GM18508 (cell line): ENCODE data around the gene C10orf67.
"Not testable (repeated sequence)": the region's sequence is repeated elsewhere in the genome, so short reads cannot be mapped to it uniquely, and the experiment has no call there.

Source experiments
- ATAC-seq: cut with Tn5 transposase; IDR thresholded peaks from one replicate; pipeline ENCODE4 v1.9.1; 2021; ENCODE audit warnings: moderate number of reproducible peaks; ENCODE audit not compliant: insufficient read depth, unreplicated experiment

Gene C10orf67

GRCh38 chr10:23281044-23281433, 63.6 kb downstream of the C10orf67 start:
- ATAC-seq: no peak

DNA sequence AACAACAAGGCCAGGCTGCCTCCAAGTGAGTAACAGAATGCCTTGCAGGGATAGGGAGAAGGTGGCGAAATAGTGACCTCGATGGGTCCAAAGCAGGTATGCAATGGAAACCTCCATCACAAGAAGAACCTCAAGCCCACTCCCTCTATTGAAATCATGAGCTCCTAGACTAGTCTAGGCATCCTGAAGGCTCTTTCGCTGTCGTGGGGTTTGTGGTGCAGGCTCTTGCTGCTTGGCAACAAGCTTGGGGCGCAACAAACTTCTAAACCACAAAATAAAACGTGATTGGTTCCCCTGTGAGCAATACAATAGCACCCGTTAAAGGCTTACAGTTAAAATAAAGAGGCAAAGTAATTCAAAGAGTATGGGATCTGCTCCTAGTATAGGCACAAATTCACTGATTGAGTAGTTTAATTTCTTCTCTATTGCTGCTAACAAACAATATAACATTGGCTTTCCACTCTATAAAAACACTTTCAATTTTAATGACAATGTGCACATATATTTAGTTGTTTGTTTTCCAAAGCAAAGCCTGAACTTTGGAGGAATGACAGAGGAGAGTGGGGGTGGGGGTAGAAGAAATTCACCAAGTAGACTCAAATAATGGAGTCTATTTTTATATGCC, 64.1 kb downstream of the C10orf67 start:
- no peak for ATAC-seq

DNA sequence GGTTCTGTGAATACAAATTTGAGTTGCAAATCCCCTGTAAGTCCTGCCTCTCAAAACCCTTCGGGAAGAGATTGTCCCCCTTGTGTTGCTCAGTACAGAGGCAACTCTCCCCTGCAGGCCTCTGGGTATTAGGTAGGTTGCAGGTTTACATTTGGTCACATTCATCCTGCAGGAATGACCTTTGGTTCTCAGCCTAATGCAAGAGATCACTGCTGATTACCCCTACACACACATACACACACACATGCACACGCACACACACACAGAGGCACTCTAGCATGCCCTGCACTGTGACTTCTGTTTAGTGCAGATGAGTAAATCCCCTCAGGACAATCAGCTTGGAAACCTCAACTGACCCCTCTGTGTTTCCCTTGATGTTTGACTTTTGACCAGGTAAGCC, 69.2 kb downstream of the C10orf67 start:
- no peak for ATAC-seq

- ATAC-seq: not testable (repeated sequence)
These were observed 70.4 kb downstream of the C10orf67 start for GRCh38 chr10:23274179-23274578.

- ATAC-seq: no peak
These were observed 74.1 kb downstream of the C10orf67 start for GRCh38 chr10:23270531-23270930.

GRCh38 chr10:23263441-23264164, 81.0 kb downstream of the C10orf67 start:
- ATAC-seq: no peak

DNA sequence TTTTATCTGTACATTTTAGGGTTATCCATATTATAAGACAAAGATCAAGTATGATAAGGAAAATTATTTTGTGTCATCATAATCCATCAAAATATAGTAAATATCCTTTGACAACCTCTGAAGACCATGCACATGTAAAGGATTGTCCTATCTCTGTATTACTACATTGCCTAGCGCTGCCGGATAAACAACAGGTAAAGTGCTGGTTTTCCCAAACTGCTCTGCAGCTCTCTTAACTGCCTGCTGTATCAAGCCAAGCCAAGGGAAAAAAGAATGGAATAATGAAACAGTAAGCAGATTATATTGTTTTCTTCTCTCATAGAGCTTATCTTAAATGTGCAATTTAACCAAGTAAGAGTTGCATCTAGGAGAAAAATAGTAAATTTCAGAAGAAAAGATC, 81.7 kb downstream of the C10orf67 start:
- ATAC-seq: no peak

DNA sequence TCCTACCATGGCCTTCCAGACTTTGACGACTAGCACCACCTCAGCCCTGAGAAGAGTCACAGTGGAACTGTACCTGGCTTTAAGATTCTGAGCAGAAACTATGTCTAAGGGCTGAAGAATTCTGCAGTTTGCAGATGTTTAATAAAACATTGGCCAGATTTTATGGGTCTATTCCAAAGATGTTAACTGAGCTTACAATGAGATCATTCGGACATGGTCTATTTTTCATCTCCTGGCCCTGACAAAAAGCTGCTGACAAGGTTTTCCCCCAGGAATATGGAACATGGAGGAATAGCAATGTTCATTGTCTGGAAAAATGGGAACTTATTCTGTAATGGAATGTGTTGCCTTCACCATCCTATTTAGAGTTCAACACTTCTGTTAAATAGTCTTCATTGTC, 86.1 kb downstream of the C10orf67 start:
- no peak for ATAC-seq

GRCh38 chr10:23253780-23254179, 90.8 kb downstream of the C10orf67 start:
- no peak for ATAC-seq

GRCh38 chr10:23252859-23253258, 91.7 kb downstream of the C10orf67 start:
- not testable (repeated sequence) for ATAC-seq

- not testable (repeated sequence) for ATAC-seq
These were observed 102.8 kb downstream of the C10orf67 start for GRCh38 chr10:23241779-23242178.

- ATAC-seq: no peak
These were observed 106.6 kb downstream of the C10orf67 start for GRCh38 chr10:23238015-23238414.

- ATAC-seq: no peak
These were observed 114.0 kb downstream of the C10orf67 start for GRCh38 chr10:23230582-23230981.

DNA sequence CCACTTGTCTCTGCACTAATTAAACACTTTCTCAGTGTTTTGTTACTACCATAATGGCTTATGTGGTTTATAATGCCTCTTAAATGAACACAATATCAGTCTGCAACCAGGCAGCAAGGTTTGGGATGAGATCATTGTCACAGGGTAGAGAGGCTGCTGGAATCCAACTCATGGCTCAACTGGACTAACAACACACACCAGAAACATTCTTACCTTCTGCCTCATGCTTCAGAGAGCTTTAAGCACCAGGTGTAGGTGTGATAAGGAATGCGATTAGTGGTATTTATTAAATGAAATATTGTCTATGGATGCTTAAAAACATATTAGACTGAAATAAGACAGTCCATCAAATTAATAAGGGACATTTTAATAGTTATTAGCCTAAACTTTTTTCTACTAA, 127.1 kb downstream of the C10orf67 start:
- no peak for ATAC-seq

DNA sequence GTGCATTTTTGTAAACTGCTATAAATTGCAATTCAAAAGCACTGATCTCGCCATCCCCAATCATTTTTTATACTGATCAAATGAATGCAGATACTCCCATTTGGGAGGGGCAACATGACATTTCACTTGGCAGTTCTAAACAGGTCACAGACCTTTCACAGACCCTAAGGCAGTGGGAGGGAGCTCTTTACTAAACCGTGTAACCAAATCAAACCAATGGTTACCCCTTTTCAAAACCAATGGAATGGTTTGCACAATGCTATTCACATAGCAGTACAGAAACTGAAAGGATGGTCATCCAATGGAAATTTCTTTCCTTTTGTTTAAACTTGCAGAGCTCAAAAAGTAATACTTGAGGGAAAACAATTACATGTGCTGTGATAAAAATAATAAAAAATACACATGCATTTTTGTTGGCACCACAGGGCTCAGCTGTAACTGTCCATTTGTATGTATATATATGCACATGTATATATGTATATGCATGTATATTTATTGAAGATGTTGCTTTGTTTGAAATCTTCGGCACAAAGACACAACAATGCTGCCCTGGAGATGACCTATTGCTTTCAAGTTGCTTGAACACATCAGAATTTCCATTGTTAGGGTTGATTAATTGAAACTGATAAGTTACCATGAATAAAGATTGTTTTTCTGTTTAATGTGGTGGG, 138.5 kb downstream of the C10orf67 start:
- no peak for ATAC-seq

- ATAC-seq: no peak
These were observed 139.8 kb downstream of the C10orf67 start for GRCh38 chr10:23204773-23205172.

GRCh38 chr10:23203369-23204325, 140.9 kb downstream of the C10orf67 start:
- ATAC-seq: no peak

- ATAC-seq: no peak
These were observed 141.8 kb downstream of the C10orf67 start for GRCh38 chr10:23202779-23203178.

- ATAC-seq: no peak
These were observed 142.8 kb downstream of the C10orf67 start for GRCh38 chr10:23201837-23202236.

DNA sequence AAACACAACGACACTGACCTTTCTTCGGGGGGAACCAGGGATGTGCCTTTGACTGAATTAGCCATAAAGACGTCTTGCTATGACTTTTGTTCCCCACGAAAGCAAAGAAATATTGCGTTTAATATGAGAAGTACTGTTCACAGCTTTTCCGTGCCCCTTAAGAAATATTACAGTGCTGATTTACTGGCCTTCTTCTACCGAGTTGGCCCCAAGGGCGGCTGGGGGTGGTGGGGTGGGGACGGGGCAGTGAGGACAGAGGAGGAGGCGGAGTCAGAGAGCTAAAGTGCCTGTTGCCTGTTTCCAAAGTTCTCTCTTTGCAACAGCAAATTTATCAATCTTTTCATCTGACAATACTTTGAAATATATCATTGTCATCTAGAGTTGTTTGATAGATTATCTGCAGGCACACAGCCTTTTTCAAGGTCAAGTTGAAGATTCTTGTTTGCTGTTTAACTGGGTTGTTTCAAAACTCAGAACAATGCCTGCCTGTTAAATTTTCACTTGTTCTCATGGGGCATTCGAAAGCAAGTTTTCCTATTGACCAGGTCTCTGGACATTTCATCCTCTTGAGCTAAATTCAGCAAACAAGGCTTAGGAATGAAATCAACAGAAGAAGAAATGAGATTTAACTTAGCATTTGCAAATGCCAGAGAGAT, 143.5 kb downstream of the C10orf67 start:
- no peak for ATAC-seq
